ENCODE measurements around the gene GALNT2.

DNA sequence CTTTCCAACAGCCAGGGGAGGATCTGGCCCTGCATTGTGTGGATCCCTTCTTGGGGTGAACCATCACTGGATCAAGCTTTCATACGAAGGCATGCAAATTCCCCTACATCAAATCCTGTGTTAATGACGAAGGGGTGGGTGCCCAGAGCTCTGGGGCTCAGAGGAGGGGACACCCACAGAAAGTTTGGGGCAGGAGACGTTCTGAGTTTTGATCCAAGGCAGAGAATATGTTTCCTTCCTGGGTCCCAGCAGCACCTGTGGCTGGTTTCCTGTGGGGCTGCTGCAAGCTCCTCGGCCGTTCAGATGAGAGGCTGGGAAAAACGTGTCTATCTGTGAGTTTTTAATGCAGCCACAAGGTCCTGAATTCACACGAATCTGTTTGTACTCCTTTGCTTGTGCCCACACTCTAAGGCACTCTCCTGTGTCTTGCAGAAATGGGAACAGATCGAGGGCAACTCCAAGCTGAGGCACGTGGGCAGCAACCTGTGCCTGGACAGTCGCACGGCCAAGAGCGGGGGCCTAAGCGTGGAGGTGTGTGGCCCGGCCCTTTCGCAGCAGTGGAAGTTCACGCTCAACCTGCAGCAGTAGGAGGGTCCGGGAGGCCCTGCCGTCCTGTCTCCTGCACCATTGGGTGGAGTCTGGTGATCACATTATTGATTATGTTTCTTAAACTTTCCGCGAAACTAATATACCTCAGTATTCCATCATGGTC, 212.0 kb downstream of the GALNT2 start:
- TF ChIP-seq POLR2A (IDR thresholded peaks at IDR 0.05; ENCODE audit: low read length) (no peak), GATA1 (IDR thresholded peaks at IDR 0.05; ENCODE audit: low read depth, low read length) (no peak)
